ENCODE data around the gene GFY. TPM values are rescaled to one million over a fixed set of nuclear protein-coding genes. Genes with fewer than 3 reads are reported as not detected.

Gene GFY, protein sequence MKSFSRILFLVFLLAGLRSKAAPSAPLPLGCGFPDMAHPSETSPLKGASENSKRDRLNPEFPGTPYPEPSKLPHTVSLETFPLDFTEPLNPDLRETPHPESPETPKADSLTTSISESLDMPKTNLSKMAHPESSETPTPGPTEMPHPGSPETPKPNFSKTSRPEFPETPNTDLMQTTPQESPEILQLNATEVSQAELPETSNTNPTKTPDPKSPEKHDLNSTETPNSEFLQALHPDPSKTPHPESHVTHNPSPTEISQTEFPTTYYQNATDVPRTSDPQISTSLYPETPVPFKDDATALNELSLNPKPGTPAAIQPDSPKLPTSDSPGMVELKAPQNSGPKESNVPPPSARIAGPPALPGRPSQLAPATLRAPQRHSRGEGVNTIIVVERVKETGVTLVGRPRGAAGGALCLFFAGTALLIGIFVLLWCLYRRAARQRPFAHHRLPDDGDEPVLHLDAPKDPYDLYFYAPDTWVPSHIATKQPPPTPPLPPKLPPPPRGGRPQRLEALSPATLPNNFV
- not detected in 2 replicates for total RNA-seq

GRCh38 chr19:49425178-49425577 is at the start of gene GFY:
Gene GFY (plus strand): TSS chr19:49425388. CDS start chr19:49426431, 1,043 bp downstream.

GRCh38 chr19:49387936-49388372 is 37.2 kb upstream of the GFY start, which contains the start of gene KASH5:
Gene KASH5 (plus strand): TSS chr19:49388249. CDS start chr19:49390884, 2,635 bp downstream.

DNA sequence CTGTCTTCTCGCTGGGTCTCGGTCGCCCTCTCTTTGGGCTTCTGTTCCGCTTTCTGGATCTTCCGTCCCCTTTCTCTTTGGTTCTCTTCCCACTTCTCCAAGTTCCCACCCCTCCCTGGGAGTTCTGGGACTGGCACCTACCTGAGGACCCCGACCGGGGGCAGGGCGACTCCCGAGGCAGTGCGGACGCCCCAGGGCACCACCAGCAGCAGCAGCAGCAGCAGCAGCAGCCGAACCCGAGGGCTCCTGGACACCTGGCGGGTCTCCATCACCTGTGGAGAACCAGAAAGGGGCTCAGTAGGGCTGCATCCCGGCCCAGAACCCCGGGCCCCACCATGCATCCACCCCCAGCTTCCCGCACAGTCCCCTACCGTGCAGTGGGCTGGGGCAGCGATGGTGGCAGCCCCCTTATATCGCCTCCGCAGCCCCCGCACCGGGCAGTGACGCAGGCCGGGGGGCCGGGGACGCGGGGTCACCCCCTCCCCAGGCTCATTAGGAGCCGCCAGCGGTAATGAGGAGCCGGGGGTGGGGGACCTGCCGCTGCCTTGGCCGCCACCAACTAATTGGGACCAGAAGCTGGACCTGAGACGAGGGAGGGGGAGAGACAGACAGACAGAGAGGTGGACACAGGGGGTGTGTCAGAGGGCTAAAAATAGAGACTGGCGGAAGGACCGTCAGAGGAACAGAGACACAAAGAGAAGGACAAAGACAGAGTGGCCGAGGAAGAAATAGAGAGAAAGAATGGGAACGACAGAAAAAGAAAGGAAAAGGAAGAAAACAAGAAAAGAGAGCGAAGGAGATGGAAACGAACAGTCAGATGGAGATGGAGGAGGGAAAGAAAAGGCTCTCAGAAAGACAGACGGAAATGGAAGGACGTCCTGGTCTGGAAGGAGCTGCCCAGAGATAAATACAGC is 1.9 kb upstream of the GFY start, which contains the start of gene PTH2:
PTH2 (minus strand) TSS at position 371 of the 914 bp plus-strand sequence; CDS start at position 269, 102 bp downstream.

GRCh38 chr19:49441210-49441959 is 16.2 kb downstream of the GFY start, which contains the start of gene SLC17A7:
Gene SLC17A7 (minus strand): TSS chr19:49441527. CDS start chr19:49441379, 148 bp downstream.

DNA sequence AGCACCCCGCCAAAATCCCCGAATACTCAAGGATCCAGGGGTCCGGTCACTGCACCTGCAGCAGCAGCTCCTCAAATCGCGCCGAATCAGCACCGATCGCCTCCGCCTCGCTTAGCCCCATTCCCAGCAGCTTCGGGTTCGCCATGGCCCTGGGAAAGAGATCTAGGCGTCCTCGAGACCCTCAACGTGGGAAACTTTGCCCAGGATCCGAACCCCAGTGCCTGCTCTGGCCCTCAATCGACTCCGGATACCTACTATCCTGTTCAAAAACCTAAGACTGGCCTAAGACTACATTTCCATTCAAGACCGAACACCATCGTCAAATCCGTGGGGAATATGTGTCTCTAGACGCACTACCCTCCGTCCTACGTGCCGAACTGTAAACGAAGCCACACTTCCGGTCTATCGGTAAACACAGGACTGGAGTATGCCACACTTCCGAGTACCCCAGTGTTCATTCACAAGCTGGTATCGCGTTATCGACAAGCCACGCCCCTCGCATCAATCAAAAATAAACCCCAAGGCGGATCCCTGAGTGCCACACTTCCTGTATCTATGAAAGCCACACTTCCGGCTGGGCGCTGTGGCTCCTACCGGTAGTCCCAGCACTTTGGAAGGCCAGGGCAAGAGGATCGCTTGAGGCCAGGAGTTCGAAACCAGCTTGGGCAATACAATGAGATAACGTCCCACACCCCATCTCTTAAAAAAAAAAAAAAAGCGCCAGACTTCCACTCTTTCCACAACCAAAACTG is 26.4 kb downstream of the GFY start, which contains the start of gene PIH1D1:
PIH1D1 (minus strand) TSS at position 385 of the 752 bp plus-strand sequence; CDS start at position 145, 240 bp downstream.

DNA sequence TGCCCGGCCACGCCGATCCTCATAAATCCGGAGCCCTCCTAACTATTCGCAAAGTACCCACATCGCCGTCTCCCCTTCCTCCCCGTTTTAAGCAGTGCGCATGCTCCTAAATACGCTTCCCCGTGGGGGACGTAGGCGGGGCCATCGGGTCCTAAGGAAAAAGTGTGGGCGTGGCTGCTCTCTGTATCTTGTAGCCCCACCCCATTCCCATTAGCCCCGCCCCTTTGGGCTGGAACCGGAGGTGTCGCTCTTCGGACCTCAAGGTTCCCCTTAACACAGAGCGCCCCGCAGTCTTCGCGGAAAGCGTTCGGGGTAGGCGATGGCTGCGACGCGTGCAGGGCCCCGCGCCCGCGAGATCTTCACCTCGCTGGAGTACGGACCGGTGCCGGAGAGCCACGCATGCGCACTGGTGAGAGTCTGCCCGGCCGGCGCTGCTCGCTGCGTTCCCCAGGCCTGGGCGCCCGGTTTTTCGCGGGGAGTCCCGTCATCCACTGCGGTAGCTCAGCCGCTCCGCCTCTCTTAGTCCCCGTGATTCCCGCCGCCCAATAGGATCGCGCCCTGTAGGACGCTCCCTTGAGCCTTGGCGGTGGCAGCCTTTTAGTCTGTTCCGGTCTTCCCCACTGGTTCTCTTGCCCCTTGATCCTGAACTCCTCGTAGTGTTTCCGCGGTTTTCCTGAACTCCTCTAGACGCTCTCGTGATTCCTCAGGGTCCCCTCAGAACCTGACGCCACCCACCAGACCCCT is 28.0 kb downstream of the GFY start, which contains the start of gene ALDH16A1:
ALDH16A1 (plus strand) TSS at position 213 of the 744 bp plus-strand sequence; CDS start at position 320, 107 bp downstream.

DNA sequence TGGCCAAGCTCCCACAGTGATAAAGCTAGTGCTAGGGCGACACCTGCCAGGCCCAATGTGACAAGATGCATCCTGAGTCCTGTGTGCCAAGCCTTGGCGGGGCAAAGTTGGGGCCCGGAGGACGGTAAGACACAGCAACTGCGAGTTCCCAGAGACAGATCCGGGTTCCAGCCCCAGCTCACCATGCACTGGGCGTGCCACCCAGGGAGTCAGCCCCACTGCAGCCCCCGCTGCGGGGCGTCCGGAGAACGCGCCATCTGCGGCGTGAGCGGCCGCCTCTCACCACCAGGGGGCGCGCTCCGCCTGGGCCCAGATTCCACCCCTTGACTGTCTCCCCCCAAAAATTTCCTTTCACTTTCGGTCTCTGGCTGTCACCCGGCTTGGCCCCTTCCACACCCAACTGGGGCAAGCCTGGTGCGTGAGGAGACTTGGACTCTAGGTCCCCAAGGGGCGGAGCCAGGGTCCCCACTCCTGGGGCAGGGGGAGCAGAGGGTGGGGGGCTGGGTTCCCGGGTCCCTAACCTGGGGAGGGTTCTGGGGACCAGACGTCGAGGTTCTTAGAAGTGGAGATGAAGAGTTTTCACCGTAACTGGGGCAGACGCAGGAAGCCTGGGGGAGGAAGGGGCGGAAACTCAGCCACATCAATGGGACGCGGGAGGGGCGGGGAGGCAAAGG is 48.8 kb downstream of the GFY start, which contains the start of gene FLT3LG:
FLT3LG (plus strand) TSS at position 348 of the 674 bp plus-strand sequence. CDS start 425 bp downstream, outside the sequence.

Other genes with a start within 250 kb of the GFY start
- 0.59 TPM in 1 of 2 replicates, not detected in the other for gene SLC6A16, start 100.2 kb upstream of the GFY start, total RNA-seq
- not detected in 2 replicates for gene CD37, start 90.0 kb upstream of the GFY start, total RNA-seq
- 47.9 and 49.4 TPM in 2 replicates for gene TEAD2, start 63.0 kb upstream of the GFY start, total RNA-seq
- gene DKKL1, start 61.5 kb upstream of the GFY start, total RNA-seq = 1.3 and 2.2 TPM in 2 replicates
- not detected in 2 replicates for gene KASH5, start 37.1 kb upstream of the GFY start, total RNA-seq
- not detected in 2 replicates for gene PTH2, start 1.9 kb upstream of the GFY start, total RNA-seq
- not detected in 2 replicates for gene SLC17A7, start 16.1 kb downstream of the GFY start, total RNA-seq
- 103 TPM in 2 replicates for gene PIH1D1, start 26.4 kb downstream of the GFY start, total RNA-seq
- 34.3 and 37.2 TPM in 2 replicates for gene ALDH16A1, start 27.8 kb downstream of the GFY start, total RNA-seq
- 2.4 and 5.6 TPM in 2 replicates for gene FLT3LG, start 48.8 kb downstream of the GFY start, total RNA-seq
- gene RPL13A, start 62.2 kb downstream of the GFY start, total RNA-seq = 3,580 and 3,841 TPM in 2 replicates
- 3,922 and 4,879 TPM in 2 replicates for gene RPS11, start 71.0 kb downstream of the GFY start, total RNA-seq
- 38.0 and 39.7 TPM in 2 replicates for gene FCGRT, start 87.3 kb downstream of the GFY start, total RNA-seq
- 191 and 235 TPM in 2 replicates for gene RCN3, start 102.6 kb downstream of the GFY start, total RNA-seq
- gene NOSIP, start 155.2 kb downstream of the GFY start, total RNA-seq = 90.1 and 98.2 TPM in 2 replicates
- gene PRRG2, start 155.9 kb downstream of the GFY start, total RNA-seq = 0.30 and 0.84 TPM in 2 replicates
- gene PRR12, start 165.8 kb downstream of the GFY start, total RNA-seq = 4.9 and 6.2 TPM in 2 replicates
- gene RRAS, start 214.8 kb downstream of the GFY start, total RNA-seq = 64.7 and 94.1 TPM in 2 replicates
- gene SCAF1, start 216.8 kb downstream of the GFY start, total RNA-seq = 28.4 and 28.6 TPM in 2 replicates
- gene IRF3, start 240.5 kb downstream of the GFY start, total RNA-seq = 94.8 and 99.3 TPM in 2 replicates
- 35.8 and 37.2 TPM in 2 replicates for gene BCL2L12, start 240.5 kb downstream of the GFY start, total RNA-seq